ENCODE results near the gene RARS2. TPM values are rescaled to one million over a fixed set of nuclear protein-coding genes. Genes with fewer than 3 reads are reported as not detected.

The RARS2 gene
- total and polyA plus RNA-seq, 4 donors, result 43.1 to 56.9 (median 54.0) TPM

DNA sequence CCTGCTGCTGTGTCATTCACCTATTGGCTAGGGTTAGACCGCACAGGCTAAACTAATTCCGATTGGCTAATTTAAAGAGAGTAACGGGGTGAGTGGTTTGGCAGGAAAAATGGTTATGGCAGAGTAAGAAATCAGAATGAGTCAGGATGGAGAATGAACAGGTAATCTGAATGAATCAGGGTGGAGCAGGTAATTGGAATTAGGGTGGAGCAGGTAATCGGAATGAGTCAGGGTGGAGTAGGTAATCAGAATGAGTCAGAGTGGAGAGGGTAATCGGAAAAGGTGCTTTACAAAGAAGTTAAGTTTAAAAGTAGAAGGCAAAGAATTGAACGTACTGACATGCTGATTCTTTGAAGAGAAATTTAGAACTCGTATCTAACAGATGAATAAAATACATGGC, 105.3 kb downstream of the RARS2 start:
- H3K4me3 ChIP-seq (ENCODE audit: low read depth, low read length), result no peak overlapping the region
- no peak for DNase-seq (ENCODE audit: low read depth in 4 of 6, low spot score in 6 of 6)
- H3K4me1 ChIP-seq (ENCODE audit: control insufficient read depth, insufficient read depth, low read length), result no peaks in the 10 kb centered on the region
- WGBS (ENCODE audit: insufficient coverage), result 94% methylated on average over 7 of the region's 7 CpGs
- H3K27ac ChIP-seq (ENCODE audit: low read depth, low read length), result no peak overlapping the region
- no peaks in the 10 kb centered on the region for H3K27me3 ChIP-seq (ENCODE audit: control insufficient read depth, insufficient read depth, low read length)
- no peaks in the 10 kb centered on the region for H3K9me3 ChIP-seq (ENCODE audit: control insufficient read depth, insufficient read depth, low read length)
- no peaks in the 10 kb centered on the region for H3K36me3 ChIP-seq (ENCODE audit: control insufficient read depth, insufficient read depth, low read length)

DNA sequence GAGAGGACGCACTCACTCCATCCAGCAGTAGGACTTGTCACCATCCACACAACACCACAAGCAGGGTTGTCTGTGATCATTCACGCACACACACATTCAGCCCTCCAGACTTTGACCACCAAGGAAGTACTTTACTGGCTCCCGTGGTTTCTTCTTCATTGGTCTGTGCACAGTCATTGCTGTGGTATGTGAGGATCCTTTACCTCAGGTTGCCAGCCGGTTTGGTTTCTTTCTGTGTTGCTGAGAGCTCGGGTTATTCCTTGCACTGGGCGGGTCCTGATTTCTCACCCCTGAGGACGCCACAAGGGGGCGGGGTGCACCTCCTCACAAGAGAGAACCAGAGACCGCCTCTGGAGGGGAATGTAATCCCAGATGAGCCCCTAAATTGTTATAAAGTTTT, 105.9 kb downstream of the RARS2 start:
- no peaks in the 10 kb centered on the region for H3K27me3 ChIP-seq (ENCODE audit: control insufficient read depth, insufficient read depth, low read length)
- no peak overlapping the region for H3K27ac ChIP-seq (ENCODE audit: low read depth, low read length)
- H3K4me3 ChIP-seq (ENCODE audit: low read depth, low read length), result no peak overlapping the region
- no peak for DNase-seq (ENCODE audit: low read depth in 4 of 6, low spot score in 6 of 6)
- H3K9me3 ChIP-seq (ENCODE audit: control insufficient read depth, insufficient read depth, low read length), result no peaks in the 10 kb centered on the region
- no peaks in the 10 kb centered on the region for H3K36me3 ChIP-seq (ENCODE audit: control insufficient read depth, insufficient read depth, low read length)
- H3K4me1 ChIP-seq (ENCODE audit: control insufficient read depth, insufficient read depth, low read length), result no peaks in the 10 kb centered on the region
- 90% methylated on average over 2 of the region's 9 CpGs for WGBS (ENCODE audit: insufficient coverage)

DNA sequence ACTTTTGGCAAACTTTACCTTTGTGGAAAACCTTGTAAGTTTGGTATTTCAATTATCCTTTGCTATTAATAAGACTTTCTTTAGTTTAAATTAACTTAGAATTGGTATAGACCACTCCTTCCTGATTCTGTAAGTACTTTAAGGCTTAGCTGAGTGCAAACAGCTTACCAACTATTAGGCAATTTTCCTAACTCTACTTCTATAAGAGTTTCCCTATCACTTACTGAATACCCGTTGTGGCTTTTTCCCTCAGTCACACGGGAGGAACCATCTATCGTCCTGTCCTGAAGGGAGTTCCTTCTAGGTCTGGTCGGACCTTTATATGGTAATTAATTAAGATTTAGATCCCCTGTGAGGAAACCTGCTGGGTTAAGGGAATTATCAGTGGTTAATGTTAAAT, 107.4 kb downstream of the RARS2 start:
- Histone ChIP-seq H3K27me3 (ENCODE audit: control insufficient read depth, insufficient read depth, low read length) (no peaks in the 10 kb centered on the region), H3K9me3 (ENCODE audit: control insufficient read depth, insufficient read depth, low read length) (no peaks in the 10 kb centered on the region), H3K4me3 (ENCODE audit: low read depth, low read length) (no peak overlapping the region), H3K4me1 (ENCODE audit: control insufficient read depth, insufficient read depth, low read length) (no peaks in the 10 kb centered on the region), H3K27ac (ENCODE audit: low read depth, low read length) (no peak overlapping the region), H3K36me3 (ENCODE audit: control insufficient read depth, insufficient read depth, low read length) (no peaks in the 10 kb centered on the region)
- DNase-seq (ENCODE audit: low read depth in 4 of 6, low spot score in 6 of 6), result no peak
- WGBS (ENCODE audit: insufficient coverage), result no CpG with 5 or more reads among the region's 4 CpGs

DNA sequence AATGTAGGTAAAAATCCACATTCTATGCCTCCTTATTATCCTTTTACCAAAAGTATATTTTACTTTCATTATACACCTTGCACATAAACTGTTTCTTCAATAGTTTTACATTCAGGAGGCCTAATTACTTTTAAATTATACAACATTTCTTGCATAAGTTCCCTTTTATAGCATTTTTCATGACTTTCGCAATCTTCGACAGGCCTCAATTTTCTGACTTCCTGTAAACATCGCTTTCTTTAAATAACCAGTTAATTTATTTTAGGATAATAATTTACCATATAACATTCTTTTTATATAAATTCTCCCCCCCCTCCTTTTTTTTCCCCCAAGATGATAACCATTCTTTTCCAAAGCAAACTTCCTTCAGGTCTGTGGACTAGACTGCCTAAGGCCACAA, 107.9 kb downstream of the RARS2 start:
- no peak overlapping the region for H3K4me3 ChIP-seq (ENCODE audit: low read depth, low read length)
- no peaks in the 10 kb centered on the region for H3K27me3 ChIP-seq (ENCODE audit: control insufficient read depth, insufficient read depth, low read length)
- DNase-seq (ENCODE audit: low read depth in 4 of 6, low spot score in 6 of 6), result no peak
- H3K9me3 ChIP-seq (ENCODE audit: control insufficient read depth, insufficient read depth, low read length), result no peaks in the 10 kb centered on the region
- H3K36me3 ChIP-seq (ENCODE audit: control insufficient read depth, insufficient read depth, low read length), result no peaks in the 10 kb centered on the region
- H3K4me1 ChIP-seq (ENCODE audit: control insufficient read depth, insufficient read depth, low read length), result no peaks in the 10 kb centered on the region
- no CpG with 5 or more reads among the region's 3 CpGs for WGBS (ENCODE audit: insufficient coverage)
- no peak overlapping the region for H3K27ac ChIP-seq (ENCODE audit: low read depth, low read length)

DNA sequence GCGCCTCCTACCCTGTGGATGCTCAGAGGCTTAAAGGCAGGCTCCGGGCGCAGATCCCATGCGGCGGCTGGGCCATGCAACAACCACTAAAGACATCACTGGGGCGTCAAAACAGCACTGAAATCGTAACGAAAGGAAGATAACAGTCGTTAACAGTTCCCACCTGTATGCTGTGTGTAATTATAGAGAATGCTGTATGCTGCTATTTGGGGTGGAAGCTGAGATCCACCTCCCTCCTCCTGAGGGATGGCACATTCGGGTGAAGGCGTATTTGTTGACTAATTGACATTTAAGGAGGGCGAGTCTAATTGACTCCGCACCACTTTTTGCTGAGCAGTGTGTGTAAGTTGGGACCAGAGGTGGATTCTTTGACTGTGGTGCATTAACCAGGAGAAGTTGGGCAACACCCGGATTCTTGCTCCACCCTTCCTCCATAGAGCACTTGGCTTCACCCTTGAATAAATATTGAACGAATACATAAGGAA, 116.3 kb downstream of the RARS2 start:
- H3K4me1 ChIP-seq (ENCODE audit: control insufficient read depth, insufficient read depth, low read length), result peaks cover 9% of the 10 kb centered on the region
- H3K9me3 ChIP-seq (ENCODE audit: control insufficient read depth, insufficient read depth, low read length), result no peaks in the 10 kb centered on the region
- peak in 5 of 6 donors; percentile 4 to 82 (median 29) for DNase-seq (ENCODE audit: low read depth in 4 of 6, low spot score in 6 of 6)
- H3K27ac ChIP-seq (ENCODE audit: low read depth, low read length), result peak overlapping the region; percentile 90
- H3K36me3 ChIP-seq (ENCODE audit: control insufficient read depth, insufficient read depth, low read length), result no peaks in the 10 kb centered on the region
- H3K27me3 ChIP-seq (ENCODE audit: control insufficient read depth, insufficient read depth, low read length), result no peaks in the 10 kb centered on the region
- WGBS (ENCODE audit: insufficient coverage), result 1% methylated on average over 6 of the region's 15 CpGs
- peak overlapping the region; percentile 92 for H3K4me3 ChIP-seq (ENCODE audit: low read depth, low read length)

DNA sequence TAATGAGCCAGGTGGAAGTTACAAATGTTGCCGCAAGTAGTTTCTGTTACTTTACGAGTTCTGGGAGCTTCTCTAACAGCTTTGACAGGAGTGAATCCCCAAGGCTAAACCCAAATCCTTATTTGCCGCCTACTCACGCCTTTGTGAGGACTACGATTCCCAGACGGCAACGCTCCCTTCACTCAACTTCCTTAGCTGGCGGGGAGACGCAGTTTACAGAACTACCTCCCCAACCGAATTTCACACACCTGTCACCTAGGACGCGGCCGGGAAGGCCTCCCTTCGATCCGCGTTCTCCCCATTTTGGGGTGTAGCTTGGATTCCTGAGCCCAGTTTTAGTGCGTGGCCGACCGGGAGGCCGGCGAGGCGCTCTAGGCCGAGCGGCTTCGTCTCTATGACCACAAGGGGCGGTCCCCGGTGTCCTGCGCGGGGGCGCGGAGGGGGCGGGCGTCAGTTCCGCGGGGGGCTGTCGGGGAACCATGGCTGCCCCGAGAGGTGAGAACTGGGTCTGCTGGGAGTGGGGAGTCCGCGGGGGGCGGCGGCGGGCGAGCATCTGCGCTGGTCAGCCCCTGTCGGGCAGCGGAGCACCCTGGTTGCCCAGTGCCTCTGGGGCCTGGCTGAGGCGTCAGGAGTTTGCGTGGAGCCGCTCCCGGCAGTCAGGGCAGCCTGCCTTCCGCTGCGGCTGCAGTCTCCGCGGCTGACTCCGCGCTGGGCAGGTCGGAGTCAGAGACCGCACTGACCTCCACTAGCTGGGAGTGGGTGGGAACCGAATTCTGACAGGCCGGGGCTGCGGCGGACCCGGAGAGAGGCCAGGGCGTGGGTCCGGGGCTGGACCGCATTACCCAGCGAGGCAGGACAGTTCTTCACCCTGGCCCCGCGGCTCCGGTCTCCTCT, 117.0 kb downstream of the RARS2 start, which contains the start of gene SLC35A1:
Gene SLC35A1 (plus strand): TSS at position 450 of the 894 bp plus-strand sequence. CDS start 30 bp downstream, at position 480.
- H3K27me3 ChIP-seq (ENCODE audit: control insufficient read depth, insufficient read depth, low read length), result no peaks in the 10 kb centered on the region
- no peaks in the 10 kb centered on the region for H3K36me3 ChIP-seq (ENCODE audit: control insufficient read depth, insufficient read depth, low read length)
- peaks cover 9% of the 10 kb centered on the region for H3K4me1 ChIP-seq (ENCODE audit: control insufficient read depth, insufficient read depth, low read length)
- H3K4me3 ChIP-seq (ENCODE audit: low read depth, low read length), result peak within 1 kb of the TSS; percentile 92
- no peaks in the 10 kb centered on the region for H3K9me3 ChIP-seq (ENCODE audit: control insufficient read depth, insufficient read depth, low read length)
- peak; percentile 70 to 96 (median 85) for DNase-seq (ENCODE audit: low read depth in 4 of 6, low spot score in 6 of 6)
- WGBS (ENCODE audit: insufficient coverage), result under 1% methylated on average over 70 of the region's 70 CpGs
- H3K27ac ChIP-seq (ENCODE audit: low read depth, low read length), result peak within 1 kb of the TSS; percentile 90

DNA sequence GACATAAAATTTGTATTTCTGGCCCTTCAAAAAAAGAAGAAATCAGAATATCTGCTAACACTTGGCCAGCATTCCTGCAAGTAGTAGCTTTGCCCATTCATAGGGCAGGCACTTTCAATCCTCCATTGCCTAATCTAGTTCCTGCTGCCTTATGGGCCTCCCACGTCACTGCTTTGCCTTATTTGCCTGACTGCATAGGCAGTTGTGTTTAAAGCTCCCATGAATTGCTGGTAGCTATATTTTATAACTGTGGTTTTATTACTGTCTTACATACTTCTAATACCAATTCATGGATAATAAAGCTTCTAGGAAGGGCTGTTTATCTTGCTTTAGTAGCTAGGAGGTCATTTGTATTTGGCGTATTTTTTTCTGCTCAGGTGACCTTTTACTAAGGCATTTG, 124.7 kb downstream of the RARS2 start:
- Histone ChIP-seq H3K9me3 (ENCODE audit: control insufficient read depth, insufficient read depth, low read length) (no peaks in the 10 kb centered on the region), H3K4me1 (ENCODE audit: control insufficient read depth, insufficient read depth, low read length) (no peaks in the 10 kb centered on the region), H3K27ac (ENCODE audit: low read depth, low read length) (no peak overlapping the region), H3K27me3 (ENCODE audit: control insufficient read depth, insufficient read depth, low read length) (no peaks in the 10 kb centered on the region), H3K36me3 (ENCODE audit: control insufficient read depth, insufficient read depth, low read length) (no peaks in the 10 kb centered on the region), H3K4me3 (ENCODE audit: low read depth, low read length) (no peak overlapping the region)
- WGBS (ENCODE audit: insufficient coverage), result 86% methylated on average over 1 of the region's 2 CpGs
- DNase-seq (ENCODE audit: low read depth in 4 of 6, low spot score in 6 of 6), result no peak

Small RNAs within 50 kb of the gene (small RNA-seq; reads per million reads assigned to genes)
- gene RNU6-444P (ENCODE audit: low replicate concordance), result not detected

Other genes starting within 250 kb of the RARS2 start
- 1 to 10 TPM; 6.5 to 8.6 TPM for gene C6orf163, start 245.2 kb downstream of the RARS2 start, total RNA-seq
- gene C6orf163, start 245.2 kb downstream of the RARS2 start, polyA plus RNA-seq (ENCODE audit: insufficient read length in 2 of 2), result 1 to 10 TPM; 2.1 to 2.8 TPM
- 10 to 100 TPM in 1 of 2 donors, 1 to 10 TPM in 1; 5.3 to 11.5 TPM for gene CFAP206, start 182.0 kb downstream of the RARS2 start, total RNA-seq
- 1 to 10 TPM; 4.4 to 6.9 TPM for gene CFAP206, start 182.0 kb downstream of the RARS2 start, polyA plus RNA-seq (ENCODE audit: insufficient read length in 2 of 2)
- gene SLC35A1, start 117.0 kb downstream of the RARS2 start, total RNA-seq, result 10 to 100 TPM; 34.7 to 47.9 TPM
- gene SLC35A1, start 117.0 kb downstream of the RARS2 start, polyA plus RNA-seq (ENCODE audit: insufficient read length in 2 of 2), result 10 to 100 TPM; 45.1 to 49.5 TPM
- gene ORC3, start 148 bp upstream of the RARS2 start, total RNA-seq, result 10 to 100 TPM; 43.7 to 56.3 TPM
- 10 to 100 TPM; 35.8 to 40.0 TPM for gene ORC3, start 148 bp upstream of the RARS2 start, polyA plus RNA-seq (ENCODE audit: insufficient read length in 2 of 2)
- gene AKIRIN2, start 112.2 kb upstream of the RARS2 start, total RNA-seq, result 10 to 100 TPM; 23.2 to 39.8 TPM
- gene AKIRIN2, start 112.2 kb upstream of the RARS2 start, polyA plus RNA-seq (ENCODE audit: insufficient read length in 2 of 2), result 100 to 1,000 TPM in 1 of 2 donors, 10 to 100 TPM in 1; 81.8 to 110 TPM

All from spinal cord (tissue), 10 donors.